Neural cell (in vitro differentiated cells): Measurements from ENCODE around the gene SORD.

Experiments used
- CTCF ChIP-seq: fragments of 450-650 bp; IDR thresholded peaks from 2 replicates; pipeline ENCODE4 v1.5.1; 2014; ENCODE audit warnings: antibody characterized with exemption, mild to moderate bottlenecking, moderate library complexity; ENCODE audit not compliant: poor library complexity, severe bottlenecking
- EP300 ChIP-seq: fragments of 450-650 bp; conservative IDR thresholded peaks from 2 replicates; pipeline ENCODE4 v1.6.1; 2014; ENCODE audit warnings: antibody characterized with exemption, mild to moderate bottlenecking, moderate library complexity; ENCODE audit not compliant: poor library complexity, severe bottlenecking
- EZH2 ChIP-seq: fragments of 200-600, 300-800 bp; shearing (Covaris generic), sonication (generic); IDR thresholded peaks from 2 replicates; pipeline ENCODE4 v1.6.1; 2014; ENCODE audit warnings: antibody characterized with exemption, low read length, borderline replicate concordance, mild to moderate bottlenecking; ENCODE audit not compliant: insufficient read depth, poor library complexity, severe bottlenecking
- MXI1 ChIP-seq: fragments of 450-650 bp; conservative IDR thresholded peaks from 2 replicates; pipeline ENCODE4 v1.6.1; 2014; ENCODE audit warnings: antibody characterized with exemption, mild to moderate bottlenecking; ENCODE audit not compliant: poor library complexity, severe bottlenecking
- POLR2AphosphoS5 ChIP-seq: IDR thresholded peaks from 2 replicates; pipeline ENCODE4 v1.6.1; 2012
- RAD21 ChIP-seq: fragments of 450-650 bp; conservative IDR thresholded peaks from 2 replicates; pipeline ENCODE4 v1.6.1; 2014; ENCODE audit warnings: antibody characterized with exemption, mild to moderate bottlenecking, moderate library complexity
- REST ChIP-seq: IDR thresholded peaks from 2 replicates; pipeline ENCODE4 v1.6.1; 2012; ENCODE audit warnings: borderline replicate concordance
- SMC3 ChIP-seq: fragments of 450-650 bp; conservative IDR thresholded peaks from 2 replicates; pipeline ENCODE4 v1.6.1; 2014; ENCODE audit warnings: antibody characterized with exemption, mild to moderate bottlenecking, moderate library complexity; ENCODE audit not compliant: poor library complexity
- TAF1 ChIP-seq: IDR thresholded peaks from 2 replicates; pipeline ENCODE4 v1.6.1; 2012; ENCODE audit warnings: low read depth

GRCh38 chr15:45126535-45127158 is 103.7 kb downstream of the SORD start:
- TF ChIP-seq CTCF (no peak), POLR2AphosphoS5 (no peak), SMC3 (no peak), REST (no peak), EP300 (no peak), MXI1 (no peak), TAF1 (no peak), RAD21 (no peak), EZH2 (no peak)
